ENCODE results near the gene SIRT7.
"Not testable (repeated sequence)": the region's sequence is repeated elsewhere in the genome, so short reads cannot be mapped to it uniquely, and the experiment has no call there.

SIRT7 gene

DNA sequence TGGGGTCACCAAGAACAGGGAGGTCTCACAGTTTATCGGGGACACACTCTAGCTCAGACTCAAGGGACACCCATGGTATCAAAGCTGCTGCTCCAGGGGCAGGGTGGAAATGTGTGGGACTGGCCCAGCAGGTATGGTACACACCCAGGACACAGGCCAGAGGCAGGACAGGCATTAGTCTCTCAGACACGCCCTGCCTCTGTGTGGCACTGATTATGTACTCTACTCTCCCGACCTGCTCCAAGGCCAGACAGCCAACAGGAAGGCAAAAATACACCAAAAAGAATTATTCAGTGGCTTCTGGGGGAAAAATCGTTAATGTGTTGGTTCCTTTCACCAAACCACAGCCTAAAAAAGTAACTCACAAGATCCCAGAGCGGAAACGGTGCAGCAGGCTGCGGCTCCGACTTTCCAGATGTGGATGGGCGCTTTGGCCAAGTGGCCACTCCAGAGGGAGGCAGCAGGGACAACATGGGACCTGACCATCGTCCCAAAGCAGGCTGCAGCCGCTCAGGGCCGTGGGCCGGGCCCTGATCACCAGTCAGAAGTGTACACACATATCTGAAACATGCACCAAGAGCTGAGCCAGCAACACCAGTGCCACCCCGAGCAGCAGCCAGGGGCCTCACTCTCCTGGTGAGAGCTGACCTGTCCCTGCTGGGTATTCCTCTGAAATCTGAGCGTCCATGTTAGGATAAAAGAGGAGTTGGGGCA lies 1.0 kb upstream of the SIRT7 start:
- DNase-seq (ENCODE audit: low spot score): no peak

DNA sequence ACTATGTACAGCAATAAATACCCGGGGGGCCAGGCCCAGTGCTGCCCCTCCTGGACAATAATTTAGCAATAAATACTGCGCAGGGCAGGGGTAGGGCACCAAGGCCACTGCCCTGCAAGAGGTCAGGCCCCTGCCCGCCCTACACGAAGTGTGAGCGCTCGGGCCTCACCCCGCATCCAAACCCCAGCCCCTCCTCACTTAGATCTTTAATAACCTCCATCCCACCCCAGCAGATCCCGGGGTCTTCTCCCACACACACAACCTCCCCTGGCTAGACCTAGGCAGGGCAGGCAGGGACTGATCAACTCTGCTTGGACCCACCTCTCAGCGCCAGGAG lies 325 bp upstream of the SIRT7 start:
- DNase-seq (ENCODE audit: low spot score): not testable (repeated sequence)

DNA sequence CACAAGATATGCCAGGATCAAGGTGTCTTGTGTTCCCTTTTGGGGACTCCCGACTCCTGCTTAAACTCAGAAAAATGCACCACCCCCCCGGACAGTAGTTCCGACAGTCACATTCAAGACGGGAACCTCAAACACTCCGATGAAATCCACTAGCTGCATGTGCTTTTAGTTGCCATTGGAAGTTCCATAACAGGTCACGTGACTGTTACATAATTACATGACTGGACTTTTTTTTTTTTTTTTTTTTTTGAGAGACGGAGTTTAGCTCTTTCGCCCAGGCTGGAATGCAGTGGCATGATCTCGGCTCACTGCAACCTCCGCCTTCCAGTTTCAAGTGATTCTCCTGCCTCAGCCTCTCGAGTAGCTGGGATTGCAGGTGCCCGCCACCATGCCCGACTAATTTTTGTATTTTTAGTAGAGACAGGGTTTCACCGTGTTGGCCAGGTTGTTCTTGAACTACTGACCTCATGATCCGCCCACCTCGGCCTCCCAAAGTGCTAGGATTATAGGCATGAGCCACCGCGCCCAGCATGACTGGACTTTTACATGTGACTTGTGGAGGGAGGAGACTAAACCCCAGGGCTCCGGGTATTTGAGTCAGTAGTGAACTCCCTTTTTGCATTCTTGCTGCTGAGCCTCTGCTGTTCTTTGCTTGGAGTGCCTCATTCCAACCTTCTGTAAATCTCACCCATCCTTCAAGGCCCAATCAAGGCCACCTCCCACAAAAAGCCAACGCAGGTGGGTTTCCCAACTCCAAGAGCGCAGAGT lies 1.6 kb downstream of the SIRT7 start:
- no peak for DNase-seq (ENCODE audit: low spot score)

DNA sequence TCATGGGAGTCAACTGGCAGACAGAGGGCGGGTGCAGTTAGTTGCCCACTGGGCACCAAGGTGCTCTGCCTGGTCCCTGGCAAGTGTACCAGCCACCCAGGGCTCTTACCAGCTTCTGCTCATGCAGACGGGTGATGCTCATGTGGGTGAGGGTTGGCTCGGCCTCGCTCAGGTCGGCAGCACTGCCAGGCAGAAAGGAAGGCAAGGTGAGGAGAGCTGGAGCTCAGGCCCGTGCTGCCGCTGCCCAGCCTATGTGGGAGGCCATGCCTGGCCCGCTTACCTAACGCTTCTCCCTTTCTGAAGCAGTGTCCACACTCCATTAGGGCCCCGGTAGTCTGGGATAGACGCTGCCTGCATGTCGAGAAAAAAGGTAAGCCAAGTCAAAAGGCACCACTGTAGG lies 2.6 kb downstream of the SIRT7 start:
- DNase-seq (ENCODE audit: low spot score): no peak

- no peak for DNase-seq (ENCODE audit: low spot score)
These were observed 3.7 kb downstream of the SIRT7 start for GRCh38 chr17:81914103-81914850.

- DNase-seq (ENCODE audit: low spot score): no peak
These were observed 4.4 kb downstream of the SIRT7 start for GRCh38 chr17:81913394-81914102.

DNA sequence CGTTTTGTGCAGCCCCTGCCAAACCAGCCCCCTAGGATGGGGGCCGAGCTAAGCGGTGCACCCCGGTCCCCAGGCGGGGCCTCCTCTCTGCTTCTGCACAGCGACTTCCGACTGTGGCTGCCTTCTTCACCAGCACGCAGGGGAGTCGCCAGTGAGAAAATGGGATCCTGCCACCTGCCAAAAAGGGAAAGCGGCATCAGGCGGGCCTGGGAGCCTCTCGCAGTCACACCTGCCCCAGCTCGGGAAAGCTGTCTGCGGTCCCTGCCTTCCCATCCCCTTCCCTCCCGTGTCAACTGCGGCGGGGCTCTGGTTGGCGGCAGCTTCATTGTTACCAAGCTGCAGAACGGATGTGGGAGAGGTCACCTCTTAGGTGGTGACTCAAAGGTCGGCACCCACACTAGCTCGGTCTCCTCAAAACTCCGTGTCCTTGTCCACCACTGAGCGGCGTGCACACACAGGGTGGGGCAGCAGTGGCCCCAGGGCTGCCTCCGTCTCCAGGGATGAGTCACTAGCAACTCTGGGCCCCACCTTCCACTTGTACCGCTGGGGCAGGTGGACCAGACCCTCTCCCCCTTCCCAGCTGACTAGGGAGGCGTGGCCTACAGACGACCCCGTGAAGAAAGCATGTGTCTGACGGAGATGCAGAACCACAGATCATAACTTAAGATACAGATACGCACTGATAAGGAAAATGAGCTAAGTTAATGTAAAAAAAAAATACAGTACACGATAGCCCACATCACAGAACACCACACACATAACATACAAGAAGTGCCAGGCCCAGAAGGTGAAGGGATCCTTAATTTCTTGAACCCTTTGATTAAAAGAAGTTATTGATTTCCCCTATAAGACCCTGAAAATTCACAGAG lies 5.3 kb downstream of the SIRT7 start:
- no peak for DNase-seq (ENCODE audit: low spot score)

GRCh38 chr17:81911969-81912368 lies 6.0 kb downstream of the SIRT7 start:
- DNase-seq (ENCODE audit: low spot score): no peak

GRCh38 chr17:81911277-81911961 lies 6.6 kb downstream of the SIRT7 start, which contains the start of gene PCYT2:
TSS of gene PCYT2 (minus strand) at chr17:81911399. CDS start at chr17:81911355, 44 bp downstream.
- DNase-seq (ENCODE audit: low spot score): peak; percentile 97

DNA sequence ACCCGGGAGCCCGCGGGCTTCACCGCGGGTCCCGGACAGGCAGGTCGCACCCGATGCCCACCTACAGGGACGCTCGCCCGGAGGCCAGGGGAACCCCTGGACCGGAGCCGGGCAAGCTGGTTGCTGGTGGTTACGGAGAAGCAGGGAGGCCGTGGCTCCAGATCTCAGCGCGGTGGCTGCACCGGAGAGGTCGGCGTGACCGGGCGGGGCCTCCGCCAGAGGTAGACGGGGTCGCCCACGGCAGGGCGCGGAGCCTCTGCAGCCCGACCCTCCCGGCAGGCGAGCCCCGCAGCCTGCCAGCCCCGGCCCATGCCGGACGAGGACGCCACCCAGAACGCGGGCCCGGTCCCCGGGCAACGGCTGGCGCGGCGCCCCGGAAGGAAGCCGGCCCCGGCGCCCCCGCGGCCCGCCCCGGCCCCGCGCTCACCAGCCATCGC lies 7.1 kb downstream of the SIRT7 start:
- DNase-seq (ENCODE audit: low spot score): peak; percentile 76

- peak; percentile 69 for DNase-seq (ENCODE audit: low spot score)
These were observed 7.8 kb downstream of the SIRT7 start for GRCh38 chr17:81909966-81910839.

- DNase-seq (ENCODE audit: low spot score): no peak
These were observed 8.7 kb downstream of the SIRT7 start for GRCh38 chr17:81909231-81909630.

DNA sequence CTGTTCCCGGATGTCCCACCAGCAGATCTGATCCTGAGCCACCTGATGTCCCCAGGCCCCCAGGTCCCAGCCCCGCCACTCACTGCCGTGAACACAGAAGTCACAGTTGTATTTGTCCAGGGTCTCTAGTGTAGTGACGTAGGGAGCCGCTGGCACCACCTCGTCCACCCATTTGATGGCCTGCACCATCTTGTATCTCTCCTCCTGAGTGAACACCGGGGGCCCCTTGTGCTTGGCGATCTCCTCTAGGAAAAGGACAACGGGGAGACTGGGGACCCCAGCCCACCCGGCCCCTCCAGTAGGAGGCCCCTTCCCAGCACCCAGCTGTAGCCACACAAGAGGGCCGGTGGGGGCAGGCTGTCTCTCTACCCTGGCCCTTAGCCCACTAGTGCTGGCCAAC lies 9.2 kb downstream of the SIRT7 start:
- DNase-seq (ENCODE audit: low spot score): no peak

GRCh38 chr17:81907219-81908145 lies 10.5 kb downstream of the SIRT7 start:
- no peak for DNase-seq (ENCODE audit: low spot score)

DNA sequence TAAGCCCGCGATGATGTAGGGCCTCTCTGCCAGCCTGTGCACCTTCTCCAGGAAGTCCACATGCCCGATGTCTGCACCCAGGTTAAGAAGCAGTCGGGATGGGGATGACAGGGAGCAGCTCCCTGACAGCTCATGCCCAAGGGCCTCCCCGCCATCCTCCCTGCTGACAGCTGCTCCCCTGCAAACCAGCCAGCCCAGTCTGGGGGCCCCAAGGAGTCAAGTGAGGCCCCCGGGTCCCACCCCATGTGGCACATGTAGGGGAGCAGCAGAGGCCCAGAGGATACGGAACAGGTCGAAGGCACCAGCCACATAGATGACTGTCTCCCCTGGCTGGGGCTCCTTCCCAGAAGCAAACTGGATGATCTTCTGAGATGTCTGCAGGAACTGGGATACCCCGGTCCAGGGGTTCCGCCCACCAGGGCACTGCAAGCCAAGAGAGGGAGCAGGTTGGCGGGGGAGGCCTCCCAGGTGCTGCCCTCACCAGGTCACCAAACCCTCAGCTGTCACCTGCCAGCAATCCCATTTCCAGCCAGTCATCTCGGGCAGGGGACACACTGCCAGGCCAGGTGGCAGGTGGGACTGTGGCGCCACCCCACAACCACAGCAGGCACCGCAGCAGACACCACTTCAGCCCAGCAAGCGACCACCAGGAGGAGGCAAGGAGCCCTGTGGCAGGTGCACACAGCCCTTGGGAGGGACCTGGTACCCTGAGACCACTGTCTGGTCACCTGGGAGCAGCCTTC lies 11.3 kb downstream of the SIRT7 start:
- DNase-seq (ENCODE audit: low spot score): no peak

DNA sequence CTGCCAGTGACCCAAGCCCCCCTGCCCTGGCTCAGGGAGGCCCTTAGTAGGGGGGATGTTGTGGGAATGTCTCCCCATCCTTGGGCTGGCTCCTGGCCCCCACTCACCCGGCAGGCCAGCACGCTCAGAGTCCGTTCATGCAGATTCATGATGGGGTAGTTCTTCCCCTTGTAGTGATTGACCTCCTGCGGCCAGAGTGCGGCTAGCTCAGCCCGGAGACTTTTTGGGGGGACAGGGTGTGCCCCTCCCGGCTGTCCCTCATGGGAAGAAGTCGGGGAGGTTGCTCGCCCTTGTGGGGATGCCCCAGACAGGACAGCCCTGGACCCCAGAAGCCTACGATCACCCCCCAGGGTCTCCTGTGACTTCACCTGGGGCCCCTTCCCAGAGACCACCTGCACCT lies 12.0 kb downstream of the SIRT7 start:
- no peak for DNase-seq (ENCODE audit: low spot score)

GRCh38 chr17:81905424-81905875 lies 12.5 kb downstream of the SIRT7 start:
- no peak for DNase-seq (ENCODE audit: low spot score)
